GM06990 (cell line): ENCODE measurements around the gene BBX.

Experiments
- DNase-seq: peaks from one replicate; pipeline ENCODE4 v3.0.0-alpha.2; 2011; ENCODE audit not compliant: insufficient read length; ENCODE audit errors: extremely low read depth
- H3K27me3 ChIP-seq: replicated peaks from 2 replicates; pipeline ENCODE4 v1.6.0; 2011; ENCODE audit warnings: low read length; ENCODE audit not compliant: control insufficient read depth, insufficient read depth
- H3K36me3 ChIP-seq: 2 replicates; pipeline ENCODE4 v1.5.1; 2011; ENCODE audit warnings: low read length; ENCODE audit not compliant: control insufficient read depth, insufficient read depth
- H3K4me3 ChIP-seq: replicated peaks from 2 replicates; pipeline ENCODE4 v1.5.1; 2011; ENCODE audit warnings: low read depth, mild to moderate bottlenecking, control low read depth, low read length
- CTCF ChIP-seq: IDR thresholded peaks from 2 replicates; pipeline ENCODE4 v1.5.1; 2011; ENCODE audit warnings: low read length, control low read depth, mild to moderate bottlenecking, inconsistent platforms; ENCODE audit not compliant: insufficient read depth, poor library complexity, severe bottlenecking

The BBX gene

GRCh38 chr3:107705046-107705445, 182.3 kb downstream of the BBX start:
- Histone ChIP-seq H3K4me3 (no peak overlapping the region), H3K36me3 (no peaks in the 10 kb centered on the region), H3K27me3 (no peaks in the 10 kb centered on the region)
- TF ChIP-seq CTCF: no peak
- no peak for DNase-seq

- Histone ChIP-seq H3K36me3 (peaks cover 2% of the 10 kb centered on the region), H3K27me3 (no peaks in the 10 kb centered on the region), H3K4me3 (no peak overlapping the region)
- no peak for TF ChIP-seq CTCF
- no peak for DNase-seq
Measured at GRCh38 chr3:107710851-107711250, 188.1 kb downstream of the BBX start.

- no peak for TF ChIP-seq CTCF
- H3K36me3 ChIP-seq: no peaks in the 10 kb centered on the region
- H3K27me3 ChIP-seq: no peaks in the 10 kb centered on the region
- DNase-seq: no peak
- no peak overlapping the region for H3K4me3 ChIP-seq
Measured at GRCh38 chr3:107716734-107717133, 194.0 kb downstream of the BBX start.

GRCh38 chr3:107718547-107718946, 195.8 kb downstream of the BBX start:
- H3K36me3 ChIP-seq: no peaks in the 10 kb centered on the region
- no peak for DNase-seq
- no peaks in the 10 kb centered on the region for H3K27me3 ChIP-seq
- H3K4me3 ChIP-seq: no peak overlapping the region
- TF ChIP-seq CTCF: no peak

- Histone ChIP-seq H3K4me3 (no peak overlapping the region), H3K36me3 (no peaks in the 10 kb centered on the region), H3K27me3 (no peaks in the 10 kb centered on the region)
- TF ChIP-seq CTCF: no peak
- no peak for DNase-seq
Measured at GRCh38 chr3:107727102-107727501, 204.3 kb downstream of the BBX start.

- no peak overlapping the region for H3K4me3 ChIP-seq
- no peaks in the 10 kb centered on the region for H3K27me3 ChIP-seq
- no peak for TF ChIP-seq CTCF
- DNase-seq: no peak
- no peaks in the 10 kb centered on the region for H3K36me3 ChIP-seq
Measured at GRCh38 chr3:107729686-107730085, 206.9 kb downstream of the BBX start.
